ENCODE measurements around the gene SP3.

- TF ChIP-seq CTCF (IDR thresholded peaks at IDR 0.05 in 8 of 11, conservative IDR thresholded peaks at IDR 0.05 in 3 of 11) (no peak), POLR2A (IDR thresholded peaks at IDR 0.05) (no peak), POLR2AphosphoS5 (IDR thresholded peaks at IDR 0.05) (no peak)
Measured at GRCh38 chr2:173940208-173941020, 24.8 kb downstream of the SP3 start.
